HG02943 (cell line): ENCODE results near the gene EGLN1.
A peak's percentile ranks its signal among the peaks of the same experiment; 100 is the strongest.
"Not testable (repeated sequence)": the region's sequence is repeated elsewhere in the genome, so short reads cannot be mapped to it uniquely, and the experiment has no call there.

ENCODE experiments used
- ATAC-seq: cut with Tn5 transposase; IDR thresholded peaks from one replicate; pipeline ENCODE4 v1.9.1; 2021; ENCODE audit warnings: mild to moderate bottlenecking, low read depth, moderate library complexity; ENCODE audit not compliant: unreplicated experiment

EGLN1 gene

DNA sequence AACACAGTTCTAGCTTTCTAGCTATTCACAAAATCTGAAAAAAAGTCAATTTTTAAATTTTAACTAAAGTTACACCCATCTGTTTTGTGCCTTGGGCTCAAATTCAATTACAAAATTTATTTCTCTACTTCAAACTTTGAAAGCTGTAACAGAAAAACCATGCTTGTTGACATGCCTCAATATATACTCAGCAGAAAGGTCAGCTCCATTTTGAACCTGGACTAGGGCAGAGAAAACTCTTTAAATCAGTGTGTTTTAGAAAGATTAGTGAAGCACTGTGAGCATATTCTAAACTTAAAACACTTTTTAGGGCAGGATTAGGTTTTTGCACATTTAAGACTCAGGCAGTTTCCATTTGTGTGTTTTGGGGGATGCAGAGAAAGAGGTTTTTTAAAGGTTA is 49.6 kb downstream of the EGLN1 start:
- no peak for ATAC-seq

DNA sequence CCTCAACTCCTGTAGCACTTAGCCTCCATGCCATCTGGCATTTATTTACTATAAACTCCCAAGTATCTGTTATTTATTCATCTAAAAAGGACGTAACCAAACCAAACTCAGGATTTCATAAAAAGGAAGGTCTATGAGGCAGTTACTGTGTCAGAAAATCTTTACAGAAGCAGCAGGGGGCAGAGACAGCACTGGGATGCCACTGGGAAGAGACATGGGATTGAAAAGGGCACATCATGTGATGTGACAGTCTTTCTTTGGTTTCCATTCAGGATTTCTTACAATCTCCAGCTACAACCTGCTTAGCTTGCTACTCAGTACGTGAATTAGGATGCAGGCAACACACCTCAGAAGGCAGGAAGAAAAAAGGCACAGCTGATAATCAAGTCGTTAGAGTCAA is 52.8 kb downstream of the EGLN1 start:
- no peak for ATAC-seq

DNA sequence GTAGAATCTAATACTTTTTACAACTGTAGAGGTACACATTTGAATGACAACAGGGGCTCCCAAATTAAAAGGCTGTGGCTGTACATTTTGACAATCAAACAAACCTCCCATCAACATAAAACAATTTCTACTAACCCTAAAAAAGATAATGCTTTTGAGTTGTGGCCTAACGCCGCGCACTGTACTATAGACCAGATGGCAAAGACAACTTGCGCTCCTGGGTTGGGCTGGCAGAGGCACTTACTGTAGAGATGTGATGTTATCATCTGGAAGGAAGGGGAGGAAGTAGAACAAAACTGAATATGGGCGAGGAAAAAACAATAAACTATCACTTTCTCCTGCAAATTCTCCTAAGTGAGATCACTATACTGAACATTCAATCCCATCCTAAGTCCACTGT is 57.9 kb downstream of the EGLN1 start:
- ATAC-seq: no peak

DNA sequence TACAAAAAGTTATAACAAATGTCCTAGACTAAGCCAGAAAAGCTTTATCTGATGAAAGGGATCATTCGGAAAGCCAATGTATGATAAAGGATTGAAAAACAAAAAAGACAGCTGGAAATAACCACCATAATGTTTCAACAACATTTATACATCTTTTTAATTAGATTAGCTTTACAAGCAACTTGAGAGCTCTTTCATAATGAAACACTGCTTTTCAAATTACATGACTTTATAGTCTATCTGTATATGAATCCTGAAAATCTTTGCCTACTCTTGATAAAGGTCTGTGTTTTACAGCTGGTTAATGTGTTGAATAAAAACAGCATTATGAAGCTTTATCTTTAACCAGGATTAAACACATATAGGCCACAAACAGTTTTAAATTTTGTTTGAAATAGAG is 58.5 kb downstream of the EGLN1 start:
- ATAC-seq: no peak

DNA sequence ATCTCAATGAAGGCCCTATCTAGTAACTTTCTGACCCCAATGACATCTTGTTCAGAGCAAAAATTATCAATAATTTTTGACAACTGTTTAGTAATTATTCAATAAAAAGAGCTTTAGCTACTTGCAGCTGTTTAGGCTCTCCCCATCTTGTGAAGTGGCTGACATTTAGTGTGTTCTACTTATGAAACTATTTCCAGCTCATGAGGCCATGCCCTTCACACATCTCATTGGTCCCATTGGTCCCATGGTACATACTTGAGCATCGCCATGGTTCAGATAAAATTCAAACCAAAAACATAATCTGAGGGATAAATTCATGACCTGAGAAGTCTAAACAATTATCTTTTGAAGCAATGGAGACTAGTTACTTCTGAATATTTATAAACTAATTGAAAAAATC is 59.8 kb downstream of the EGLN1 start:
- no peak for ATAC-seq

DNA sequence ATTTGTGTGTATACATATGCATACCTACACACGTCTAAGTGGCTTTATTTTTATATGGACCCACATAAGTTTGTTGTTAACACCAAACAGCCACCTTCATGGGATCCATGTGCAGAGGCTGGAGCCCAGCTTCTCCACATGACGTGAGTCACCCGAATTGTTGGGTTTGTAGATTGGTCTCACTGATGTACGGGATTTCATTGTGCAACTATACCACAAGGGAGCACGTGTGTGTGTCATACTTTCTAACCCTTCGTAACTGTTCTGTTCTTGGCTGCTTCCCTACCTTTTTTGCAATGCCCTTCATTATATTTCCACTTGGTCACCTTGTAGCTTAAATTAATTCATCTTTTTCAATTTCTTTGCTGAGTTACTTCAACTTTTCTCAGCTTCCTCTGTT is 63.0 kb downstream of the EGLN1 start:
- no peak for ATAC-seq

DNA sequence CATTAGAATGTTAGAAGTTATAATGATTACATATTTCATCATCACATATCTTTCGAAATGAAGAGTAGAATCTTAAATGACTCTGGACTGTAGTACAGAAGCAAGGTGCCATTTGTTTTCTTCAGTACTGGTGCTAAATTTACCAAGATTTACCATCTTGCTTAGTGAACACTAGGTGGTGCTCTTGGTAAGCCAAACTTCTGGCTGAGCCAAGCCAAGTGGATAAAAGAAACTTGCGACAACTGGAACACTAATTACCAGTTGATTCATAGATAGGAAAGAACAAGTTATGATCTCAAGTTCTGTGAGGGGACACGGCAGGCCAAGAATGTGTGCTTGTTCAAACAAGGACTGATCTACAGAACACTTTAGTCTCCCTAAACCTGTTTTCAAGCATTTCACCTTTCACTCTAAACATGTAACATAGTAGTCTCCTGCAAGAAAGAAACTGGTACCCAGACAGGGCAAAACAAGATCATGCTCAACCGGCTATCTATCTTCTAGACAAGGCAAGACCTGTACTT is 64.2 kb downstream of the EGLN1 start:
- ATAC-seq: no peak

DNA sequence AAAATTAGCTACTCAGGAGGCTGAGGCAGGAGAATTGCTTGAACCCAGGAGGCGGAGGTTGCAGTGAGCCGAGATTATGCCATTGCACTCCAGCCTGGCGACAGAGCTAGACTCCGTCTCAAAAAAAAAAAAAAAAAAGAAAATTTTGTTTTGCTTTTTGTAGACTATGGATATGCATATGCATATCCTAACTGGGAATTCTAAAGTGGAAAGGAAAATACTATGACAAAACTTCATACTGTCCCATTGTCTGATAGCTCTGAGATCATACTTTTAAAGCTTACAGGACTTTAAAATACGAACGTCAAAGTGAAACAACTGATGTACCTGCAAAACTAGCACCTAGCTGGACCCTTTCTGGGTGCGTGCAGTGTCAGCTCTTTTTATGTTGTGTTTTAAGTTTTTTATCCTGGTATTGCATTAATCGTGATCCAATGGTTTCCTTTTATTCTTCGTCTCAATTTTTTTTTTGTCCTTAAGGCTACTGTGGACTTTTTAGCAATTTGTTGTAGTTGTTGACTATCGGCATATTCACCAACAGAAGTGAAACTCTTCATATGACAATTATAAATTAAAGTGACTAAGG is 64.8 kb downstream of the EGLN1 start:
- no peak for ATAC-seq

DNA sequence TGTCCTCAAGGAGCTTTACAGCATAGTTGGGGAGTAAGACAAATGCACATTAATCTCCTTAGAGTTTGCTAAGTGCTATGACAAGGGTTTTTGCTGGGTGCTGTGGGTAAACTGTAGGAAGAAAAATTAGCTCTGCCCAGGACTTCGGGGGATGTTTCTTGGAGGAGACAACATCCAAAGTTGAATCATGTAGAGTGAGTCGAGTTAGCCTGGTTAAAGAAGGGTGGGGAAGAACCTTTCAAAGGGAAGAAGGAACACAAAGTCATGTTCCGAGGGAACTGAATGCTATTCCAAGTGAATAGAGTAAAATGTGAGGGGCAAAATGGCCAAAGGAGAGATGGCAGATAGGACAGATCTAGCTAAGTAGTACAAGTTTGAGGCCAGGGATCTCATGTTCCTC is 66.9 kb downstream of the EGLN1 start:
- ATAC-seq: no peak

DNA sequence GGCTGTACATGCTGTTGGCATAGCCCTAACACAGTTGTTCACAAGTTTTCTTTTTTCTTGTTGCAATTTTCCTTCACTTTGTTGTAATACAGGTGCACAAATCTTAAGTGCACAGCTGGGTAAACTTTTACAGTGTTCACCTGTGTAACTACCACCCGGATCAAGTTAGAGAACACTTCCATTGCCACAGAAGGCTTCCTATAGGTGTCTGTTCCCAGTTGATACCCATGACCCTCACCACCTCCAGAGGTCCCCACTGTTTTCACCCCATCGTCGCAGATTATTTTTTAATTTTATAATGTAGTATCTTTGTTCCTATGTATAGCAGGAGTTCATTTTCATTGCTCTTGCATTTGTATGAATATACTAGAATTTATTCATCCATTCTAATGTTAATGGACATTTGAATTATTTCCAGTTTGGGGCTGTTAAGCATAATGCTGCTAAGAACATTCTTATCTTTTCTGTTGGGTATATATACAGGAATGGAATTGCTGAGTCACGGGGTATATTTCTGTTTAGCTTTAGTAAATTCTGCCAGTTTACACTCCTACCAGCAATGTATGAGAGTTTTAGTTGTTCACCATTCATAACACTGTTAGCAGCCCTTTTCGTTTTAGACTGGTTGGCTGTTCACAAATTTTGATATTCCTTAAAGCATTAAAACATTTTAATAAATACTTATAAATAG is 67.6 kb downstream of the EGLN1 start:
- ATAC-seq: no peak

DNA sequence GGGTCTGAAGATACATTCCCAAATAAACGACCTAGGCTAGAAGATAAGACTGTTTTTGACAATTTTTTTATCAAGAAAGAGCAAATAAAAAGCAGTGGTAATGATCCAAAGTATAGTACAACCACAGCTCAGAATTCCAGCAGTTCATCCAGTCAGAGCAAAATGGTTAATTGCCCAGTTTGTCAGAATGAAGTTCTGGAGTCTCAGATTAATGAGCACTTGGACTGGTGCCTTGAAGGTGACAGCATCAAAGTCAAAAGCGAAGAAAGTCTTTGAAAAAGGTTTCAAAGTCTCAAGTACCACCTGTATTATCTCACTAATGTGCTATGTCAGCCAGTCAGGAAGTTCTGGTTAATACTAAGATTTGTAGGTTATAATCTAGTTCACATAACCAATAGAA is 69.0 kb downstream of the EGLN1 start:
- ATAC-seq: no peak

DNA sequence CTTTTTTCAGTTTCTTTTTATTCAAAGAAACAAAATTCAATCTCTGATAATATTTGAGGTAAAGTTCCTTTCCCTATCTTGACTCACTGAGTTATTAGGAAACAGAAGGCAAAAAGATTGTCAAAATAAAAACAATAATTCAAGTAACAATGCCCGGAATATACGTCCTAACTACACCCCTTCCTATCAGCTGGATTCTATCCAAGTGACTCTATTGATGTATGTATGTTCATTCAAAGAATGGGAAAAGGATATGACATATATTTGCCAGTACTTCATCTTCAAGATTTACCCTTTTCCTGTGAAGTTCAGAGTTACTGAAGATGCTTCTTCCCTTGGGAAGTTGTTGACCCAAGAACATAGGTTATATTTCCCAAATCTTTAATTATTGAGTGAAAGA is 70.3 kb downstream of the EGLN1 start:
- ATAC-seq: no peak

DNA sequence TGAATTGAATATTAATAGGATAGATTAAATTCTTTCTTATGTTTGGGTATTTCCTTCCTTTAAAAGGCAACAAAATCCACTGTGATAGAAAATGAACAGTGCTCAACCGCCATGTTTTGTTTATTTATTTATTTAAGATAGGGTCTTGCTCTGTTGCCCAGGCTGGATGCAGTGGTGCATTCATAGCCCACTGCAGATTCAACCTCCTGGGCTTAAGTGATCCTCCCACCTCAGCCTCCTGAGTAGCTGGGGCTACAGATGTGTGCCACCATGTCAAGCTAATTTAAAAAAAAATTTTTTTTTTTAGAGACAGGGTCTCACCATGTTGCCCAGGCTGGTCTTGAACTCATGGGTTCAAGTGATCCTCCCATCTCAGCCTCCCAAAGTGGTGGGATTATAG is 73.2 kb downstream of the EGLN1 start:
- not testable (repeated sequence) for ATAC-seq

DNA sequence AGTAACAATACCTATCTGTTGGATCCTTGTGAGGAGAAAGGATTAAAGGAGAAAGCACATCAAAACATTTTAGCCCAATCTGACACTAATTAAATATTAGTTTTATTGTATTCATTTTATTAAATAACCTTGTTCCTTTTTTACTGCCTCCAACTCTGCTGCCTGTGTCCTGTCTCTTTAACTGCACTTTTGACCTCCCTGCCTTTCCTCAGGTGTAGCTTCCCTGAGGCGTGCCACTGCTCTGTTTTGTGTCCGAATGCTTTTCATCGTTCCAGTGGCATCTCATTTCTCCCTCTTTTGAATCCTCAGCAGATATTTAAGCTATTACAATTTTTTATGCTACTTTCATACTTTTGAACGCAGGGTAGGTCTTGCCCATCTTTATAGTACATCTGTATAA is 73.6 kb downstream of the EGLN1 start:
- ATAC-seq: no peak

DNA sequence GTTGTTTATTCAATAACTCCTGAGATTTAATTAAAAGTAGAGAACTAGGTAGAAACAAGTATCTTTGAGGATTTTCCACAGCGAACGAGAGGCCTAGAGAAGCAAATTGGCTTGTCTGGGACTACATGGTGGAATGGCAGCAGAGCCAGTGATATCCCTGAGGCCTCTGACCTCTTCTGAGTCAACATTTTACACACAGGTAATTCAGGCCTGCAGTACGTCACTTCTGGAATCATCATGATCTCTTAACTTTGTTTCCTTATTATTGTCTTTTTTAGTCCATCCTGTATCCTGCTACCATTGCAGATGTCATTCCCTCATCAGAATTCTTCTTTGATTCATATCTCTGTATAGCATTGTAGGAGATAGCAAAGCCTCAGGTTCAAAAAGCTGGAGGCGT is 74.1 kb downstream of the EGLN1 start:
- ATAC-seq: no peak

DNA sequence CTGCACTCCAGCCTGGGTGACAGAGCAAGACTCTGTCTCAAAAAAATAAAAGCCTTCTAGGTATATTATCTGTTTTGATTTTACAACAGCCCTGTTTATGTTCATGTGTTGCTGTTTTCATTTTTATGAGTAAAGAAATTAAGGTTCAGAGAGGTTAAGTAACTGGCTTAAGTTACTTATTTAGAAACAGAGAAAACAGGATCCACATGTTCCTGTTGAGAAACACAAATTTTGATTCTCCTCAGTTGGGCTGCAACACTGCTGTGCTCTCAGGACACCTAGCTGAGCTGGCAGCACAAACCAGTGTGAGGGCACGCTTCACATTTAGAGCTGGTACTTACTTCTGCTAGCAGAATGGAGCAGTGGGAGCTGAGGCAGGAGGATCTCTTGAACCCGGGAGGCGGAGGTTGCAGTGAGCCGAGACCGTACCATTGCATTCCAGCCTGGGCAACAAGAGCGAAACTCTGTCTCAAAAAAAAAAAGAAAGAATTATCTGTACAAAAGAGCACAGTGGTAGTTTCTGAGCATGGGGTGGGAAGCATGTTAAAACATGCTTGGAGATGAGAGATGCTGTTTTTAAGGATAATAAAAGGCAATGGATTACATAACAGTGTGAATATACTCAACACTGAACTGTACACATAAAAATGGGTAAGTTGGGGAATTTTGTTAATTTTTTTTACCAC is 81.6 kb downstream of the EGLN1 start:
- no peak for ATAC-seq

DNA sequence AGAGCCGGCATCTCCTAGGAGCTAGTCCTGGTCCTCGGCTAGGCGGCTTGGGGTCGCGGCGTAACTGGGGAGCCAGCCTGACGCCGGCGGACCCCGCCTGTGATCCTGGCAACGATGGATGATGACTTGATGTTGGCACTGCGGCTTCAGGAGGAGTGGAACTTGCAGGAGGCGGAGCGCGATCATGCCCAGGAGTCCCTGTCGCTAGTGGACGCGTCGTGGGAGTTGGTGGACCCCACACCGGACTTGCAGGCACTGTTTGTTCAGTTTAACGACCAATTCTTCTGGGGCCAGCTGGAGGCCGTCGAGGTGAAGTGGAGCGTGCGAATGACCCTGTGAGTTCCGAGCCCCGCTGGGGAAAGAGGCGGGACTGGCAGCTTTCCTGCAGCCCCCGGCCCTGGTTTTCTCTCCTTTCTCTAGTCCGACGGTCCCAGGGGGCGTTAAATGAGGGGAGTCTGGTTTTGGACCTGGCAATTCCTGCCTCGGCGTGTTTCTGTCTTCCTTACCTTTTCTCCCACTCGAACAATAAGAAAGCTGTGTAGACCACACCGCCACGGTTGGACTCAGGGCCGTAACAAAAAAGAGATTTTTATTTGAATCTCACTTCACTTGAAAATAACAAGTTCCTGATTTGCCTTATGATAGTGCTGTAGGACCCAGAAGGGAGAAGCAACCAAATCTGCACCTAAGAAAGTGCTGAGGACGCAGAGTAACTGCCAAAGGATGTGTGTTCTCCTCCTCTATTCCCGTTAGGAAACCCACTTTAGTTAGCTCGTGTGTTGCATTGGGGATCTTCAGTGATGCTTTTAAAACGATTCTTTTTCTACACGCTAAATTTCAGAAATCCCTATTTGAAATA is 83.6 kb downstream of the EGLN1 start, which contains the start of gene SPRTN:
Gene SPRTN (plus strand): TSS at position 24 of the 859 bp plus-strand sequence. CDS start 91 bp downstream, at position 115.
- peak; percentile 4 for ATAC-seq

DNA sequence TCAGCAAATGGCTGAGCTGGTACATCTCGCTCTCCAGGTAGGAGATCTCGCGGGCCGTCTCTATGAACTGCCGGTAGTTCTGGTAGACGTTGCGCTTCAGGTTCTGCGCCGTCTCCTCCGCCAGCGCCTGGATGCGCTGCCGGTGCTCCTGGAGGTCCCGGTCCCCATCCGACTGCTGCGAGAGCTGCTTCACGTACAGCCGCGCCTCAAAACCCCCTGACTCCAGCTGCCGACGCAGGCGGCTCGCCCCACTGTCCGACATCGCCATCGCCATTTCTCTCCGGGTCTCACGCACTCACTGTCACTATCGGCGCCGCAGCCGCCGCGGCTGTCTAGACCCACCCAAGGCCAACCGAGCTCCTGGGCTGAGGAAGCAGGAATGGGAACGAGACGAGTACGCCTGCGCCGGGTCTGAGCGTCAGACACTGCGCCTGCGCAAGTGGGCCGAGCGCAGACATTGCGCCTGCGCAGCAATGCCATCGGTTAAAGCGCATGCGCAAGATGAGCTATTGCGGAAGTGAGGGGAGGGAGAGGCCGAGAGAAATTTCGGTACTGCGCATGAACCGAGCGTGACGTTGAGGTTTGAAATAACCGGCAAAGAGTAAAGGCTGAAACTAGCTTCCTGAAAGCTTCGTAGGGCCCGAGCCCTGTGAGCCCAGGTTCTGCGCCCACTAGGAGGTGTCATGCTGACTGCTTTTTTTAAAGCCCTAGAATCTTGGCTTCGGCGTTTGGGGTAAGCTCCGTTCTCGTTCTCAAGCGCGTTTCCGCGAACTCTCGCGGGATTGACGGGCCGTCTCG is 84.4 kb downstream of the EGLN1 start, which contains the start of gene EXOC8:
Gene EXOC8 (minus strand): TSS at position 381 of the 798 bp plus-strand sequence. CDS start 107 bp downstream, at position 274.
- ATAC-seq: peak; percentile 72

DNA sequence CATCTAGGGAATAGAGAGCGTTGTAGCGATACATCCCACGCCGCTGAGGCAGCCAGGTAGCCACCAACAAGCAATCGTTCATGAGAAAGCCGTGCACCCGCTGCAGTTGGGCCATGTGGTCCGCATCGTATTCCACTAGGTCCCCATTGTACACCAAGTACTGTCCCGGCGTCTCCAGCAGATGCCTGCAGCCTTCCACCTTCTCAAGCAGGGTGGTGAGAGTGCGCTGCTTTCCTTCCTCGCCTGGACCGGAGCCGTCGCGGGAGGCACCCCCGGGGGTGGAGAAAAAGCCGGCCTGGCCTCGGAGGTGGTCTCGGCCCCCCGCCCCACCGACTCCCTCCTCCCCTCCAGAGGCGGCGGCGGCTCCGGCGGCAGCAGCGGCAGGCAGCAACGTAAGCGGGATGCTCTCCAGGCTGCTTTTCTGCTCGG is 85.0 kb downstream of the EGLN1 start:
- no peak for ATAC-seq
